DMS53 (cell line): ENCODE results near the gene SLC1A4.
A peak's percentile ranks its signal among the peaks of the same experiment; 100 is the strongest.
"Not testable (repeated sequence)": the region's sequence is repeated elsewhere in the genome, so short reads cannot be mapped to it uniquely, and the experiment has no call there.

Experiments used
- DNase-seq: peaks from one replicate; lab custom pipeline; 2025; lab: John Stamatoyannopoulos, UW

SLC1A4 gene

GRCh38 chr2:65026154-65026553 lies 37.0 kb downstream of the SLC1A4 start:
- DNase-seq, result peak; percentile 69

GRCh38 chr2:65026704-65027464 lies 37.7 kb downstream of the SLC1A4 start:
- no peak for DNase-seq

GRCh38 chr2:65027616-65028244 lies 38.5 kb downstream of the SLC1A4 start:
- DNase-seq, result no peak

- no peak for DNase-seq
Observed at GRCh38 chr2:65030476-65031332, 41.5 kb downstream of the SLC1A4 start.

- peak; percentile 31 for DNase-seq
Observed at GRCh38 chr2:65031341-65032018, 42.3 kb downstream of the SLC1A4 start.

- no peak for DNase-seq
Observed at GRCh38 chr2:65032019-65032975, 43.1 kb downstream of the SLC1A4 start.

- peak; percentile 65 for DNase-seq
Observed at GRCh38 chr2:65033178-65033577, 44.0 kb downstream of the SLC1A4 start.

- DNase-seq, result not testable (repeated sequence)
Observed at GRCh38 chr2:65033667-65034066, 44.5 kb downstream of the SLC1A4 start.

GRCh38 chr2:65035351-65035943 lies 46.2 kb downstream of the SLC1A4 start:
- no peak for DNase-seq

GRCh38 chr2:65037178-65037577 lies 48.0 kb downstream of the SLC1A4 start:
- no peak for DNase-seq

- DNase-seq, result no peak
Observed at GRCh38 chr2:65039640-65040039, 50.4 kb downstream of the SLC1A4 start.

GRCh38 chr2:65040400-65041261 lies 51.4 kb downstream of the SLC1A4 start:
- peak; percentile 90 for DNase-seq

GRCh38 chr2:65043001-65043400 lies 53.8 kb downstream of the SLC1A4 start:
- DNase-seq, result no peak

- peak; percentile 70 for DNase-seq
Observed at GRCh38 chr2:65044097-65044735, 55.0 kb downstream of the SLC1A4 start.

GRCh38 chr2:65045651-65046050 lies 56.5 kb downstream of the SLC1A4 start:
- DNase-seq, result no peak

GRCh38 chr2:65046633-65047407 lies 57.6 kb downstream of the SLC1A4 start:
- no peak for DNase-seq

GRCh38 chr2:65049010-65049639 lies 59.9 kb downstream of the SLC1A4 start:
- peak; percentile 45 for DNase-seq

GRCh38 chr2:65050931-65051330 lies 61.7 kb downstream of the SLC1A4 start:
- no peak for DNase-seq
